HUDEP-2 (cell line): ENCODE data around the gene STOML2.

ENCODE experiments used
- DNase-seq, 76 experiments: peaks; one replicate each; lab custom pipeline; 2025; ENCODE audit not compliant: unreplicated experiment in 76 of 76; lab: John Stamatoyannopoulos, UW

The STOML2 gene

DNA sequence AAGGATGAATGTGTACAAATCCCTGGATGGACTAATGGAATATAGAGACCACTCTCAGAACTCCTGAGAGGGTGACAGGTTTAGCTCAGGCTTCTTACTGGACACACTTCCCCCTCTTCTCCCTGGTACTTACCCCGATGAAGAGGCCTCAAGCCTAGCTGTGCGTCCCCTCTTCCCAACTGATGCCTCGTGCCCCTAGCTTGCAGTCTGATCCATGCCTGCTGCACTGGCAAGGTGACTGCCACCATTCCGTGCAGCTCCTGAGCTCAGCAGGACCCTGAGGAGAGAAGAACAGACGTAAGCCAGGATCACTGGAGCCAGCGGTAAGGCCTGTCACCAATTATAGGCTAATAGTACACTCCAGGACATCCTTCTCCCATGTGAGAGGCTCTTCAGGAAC, 5.5 kb upstream of the STOML2 start:
- no peak for DNase-seq

DNA sequence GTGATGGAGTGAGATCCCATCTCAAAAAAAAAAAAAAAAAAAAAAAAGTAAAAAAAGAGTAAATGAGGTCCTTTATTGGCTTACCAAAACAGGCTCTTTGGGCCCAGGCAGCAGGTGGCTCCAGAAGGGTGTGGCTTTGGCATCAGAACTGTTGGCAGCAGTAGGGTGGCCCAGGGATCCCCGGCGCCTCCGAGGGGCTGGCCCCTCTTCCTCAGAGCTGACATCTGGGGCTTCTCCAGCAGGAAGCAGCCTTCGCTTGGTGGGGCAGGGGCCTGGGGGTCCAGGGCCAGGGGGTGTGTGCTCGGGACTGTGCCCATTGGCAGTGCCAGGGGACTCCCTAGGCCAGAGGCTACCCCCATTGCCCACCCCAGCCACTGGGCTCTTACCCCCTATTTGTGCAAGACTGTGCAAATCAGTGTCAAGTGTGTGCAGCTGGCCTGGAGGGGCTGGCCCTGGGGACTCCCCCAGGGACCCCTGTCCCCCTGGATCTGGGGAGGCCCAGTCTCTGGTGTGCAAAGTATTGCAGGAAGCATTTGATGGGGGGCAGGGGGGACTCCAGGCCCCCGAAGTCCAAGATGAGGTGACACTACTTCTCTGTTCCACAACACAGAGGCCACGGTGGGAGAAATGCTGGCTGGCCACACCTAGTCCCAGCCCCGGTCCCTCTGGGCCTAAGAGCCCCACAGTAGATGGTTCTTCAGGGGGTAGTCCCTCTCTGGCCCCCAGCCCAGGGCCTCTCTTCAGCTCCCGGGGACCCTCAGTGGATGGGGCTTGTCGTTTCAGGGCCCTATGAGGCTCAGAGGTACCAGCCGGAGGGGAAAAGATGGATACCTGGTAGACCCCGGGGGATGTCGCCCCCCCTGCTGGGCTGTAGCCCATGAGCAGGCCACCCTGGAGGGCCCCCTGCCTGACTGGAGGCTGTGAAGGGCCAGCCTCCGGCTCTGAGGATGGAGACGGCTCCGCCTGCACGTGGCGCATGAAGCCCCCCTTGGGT, 4.7 kb upstream of the STOML2 start:
- peak in 3 of 76 experiments; percentile 3 to 15 (median 13) for DNase-seq

DNA sequence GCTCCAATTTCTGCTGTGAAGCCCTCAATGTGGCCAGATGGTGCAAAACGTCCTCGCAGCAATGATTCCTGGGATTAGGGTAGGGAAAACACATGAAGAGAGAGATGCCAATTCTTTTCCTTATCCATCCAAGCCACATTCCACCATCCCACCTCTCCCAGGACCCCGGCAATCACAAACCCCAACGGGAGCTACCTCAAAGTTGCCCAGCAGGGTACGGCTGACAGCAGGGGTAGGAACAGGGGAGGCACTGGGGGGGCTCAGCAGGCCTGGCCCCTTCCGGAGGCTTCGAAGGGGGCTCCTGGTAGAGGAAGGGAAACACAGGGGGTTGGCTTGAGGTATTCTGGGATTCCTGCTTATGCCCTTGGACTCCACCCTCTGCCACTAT, 3.4 kb upstream of the STOML2 start:
- no peak for DNase-seq

DNA sequence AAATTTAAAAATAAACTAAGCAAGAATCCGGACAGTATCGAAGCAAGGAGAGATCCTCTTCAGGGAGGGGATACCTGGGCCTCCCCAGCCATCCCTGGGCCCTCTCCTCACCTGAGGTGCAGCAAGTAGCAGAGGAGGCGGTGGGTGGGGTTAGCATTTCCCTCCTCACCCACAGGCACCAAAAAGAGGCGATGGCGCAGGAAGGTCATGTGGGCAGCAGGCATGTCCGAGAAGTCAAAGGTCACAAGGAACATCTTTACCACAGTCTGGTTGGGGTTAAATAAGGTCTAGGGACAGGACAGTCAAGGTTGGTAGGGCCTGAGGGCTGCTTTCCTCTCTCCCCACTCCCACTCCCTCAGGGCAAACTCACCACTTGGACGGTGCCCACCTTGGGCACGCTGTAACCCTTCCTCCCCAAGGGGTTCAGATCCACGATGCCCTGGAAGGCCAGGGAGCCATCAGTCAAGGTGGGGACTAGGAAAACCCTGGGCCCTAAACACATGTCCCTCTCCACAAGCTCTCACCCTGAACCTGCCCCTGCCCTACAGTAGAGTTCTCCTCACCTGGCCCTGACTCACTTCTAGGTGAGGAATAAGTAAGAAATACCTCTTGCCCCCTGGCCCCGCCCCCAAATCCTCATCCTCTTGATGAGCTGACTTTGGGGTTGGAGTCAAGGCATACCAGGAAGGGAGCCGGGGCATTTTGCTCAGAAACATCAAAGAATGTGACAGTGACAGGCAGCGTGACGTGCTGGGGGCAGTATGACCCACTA, 2.8 kb upstream of the STOML2 start:
- no peak for DNase-seq

DNA sequence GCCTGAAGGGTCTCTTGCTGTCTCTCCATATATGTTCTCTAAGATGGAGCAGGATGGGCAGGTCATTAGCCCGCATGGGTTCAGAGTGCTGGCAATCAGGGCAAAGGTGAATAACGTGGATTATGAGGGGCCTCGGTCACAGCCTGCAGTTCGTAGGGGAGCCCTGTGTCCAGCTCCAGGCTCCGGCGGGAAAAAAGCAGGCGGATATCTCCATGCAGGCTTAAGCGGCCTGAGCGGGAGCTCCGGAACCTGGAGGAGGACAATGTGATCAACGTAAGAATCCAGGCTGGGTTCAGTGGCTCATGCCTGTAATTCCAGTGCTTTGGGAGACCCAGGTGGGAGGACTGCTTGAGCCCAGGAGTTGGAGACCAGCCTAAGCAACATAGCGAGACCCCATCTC, 2.2 kb upstream of the STOML2 start:
- DNase-seq: no peak

DNA sequence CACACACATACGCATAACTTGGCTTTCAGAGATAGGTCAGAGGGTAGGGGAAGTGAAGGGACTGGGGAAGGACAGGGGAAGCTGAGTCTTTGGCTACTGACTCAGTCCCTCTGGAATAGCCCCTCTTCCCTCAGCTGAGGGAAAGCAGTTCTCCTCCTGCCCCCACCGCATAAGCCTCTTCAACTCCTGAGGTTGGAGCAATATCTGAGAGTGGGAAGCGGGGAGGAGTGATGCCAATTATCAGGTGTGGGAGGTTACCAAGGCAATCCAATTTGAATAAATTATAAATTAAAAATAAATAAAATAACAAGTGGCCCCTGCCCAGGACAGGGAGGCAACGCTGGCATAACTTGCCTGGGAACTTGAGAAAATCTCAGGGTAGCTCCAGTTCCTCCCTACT, 1.7 kb upstream of the STOML2 start:
- DNase-seq: no peak

DNA sequence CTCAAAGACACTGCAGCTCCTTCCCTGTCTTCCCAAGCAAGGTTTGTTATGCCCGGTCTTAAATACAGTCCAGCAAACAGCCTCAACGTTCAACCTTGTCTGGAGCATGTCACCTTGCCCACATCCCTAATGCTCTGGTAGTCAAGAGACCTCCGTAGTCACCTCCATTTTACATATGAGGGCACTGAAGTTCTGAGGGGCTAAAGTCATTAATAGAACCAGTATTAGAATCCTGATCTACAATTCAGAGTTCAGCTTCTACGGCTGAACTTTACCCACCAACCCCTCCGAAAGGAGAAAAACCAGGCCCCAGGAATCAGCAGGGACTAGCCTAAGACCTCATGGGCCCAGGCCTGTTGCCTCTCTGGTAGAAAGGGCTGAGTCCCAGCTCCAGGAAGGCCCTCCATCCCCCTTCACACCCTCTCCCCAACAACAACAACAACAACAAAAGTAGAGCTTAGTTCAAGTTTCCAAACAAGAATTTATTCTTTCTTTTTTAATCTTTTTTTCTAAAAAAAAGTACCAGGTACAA, 795 bp upstream of the STOML2 start:
- DNase-seq: no peak

DNA sequence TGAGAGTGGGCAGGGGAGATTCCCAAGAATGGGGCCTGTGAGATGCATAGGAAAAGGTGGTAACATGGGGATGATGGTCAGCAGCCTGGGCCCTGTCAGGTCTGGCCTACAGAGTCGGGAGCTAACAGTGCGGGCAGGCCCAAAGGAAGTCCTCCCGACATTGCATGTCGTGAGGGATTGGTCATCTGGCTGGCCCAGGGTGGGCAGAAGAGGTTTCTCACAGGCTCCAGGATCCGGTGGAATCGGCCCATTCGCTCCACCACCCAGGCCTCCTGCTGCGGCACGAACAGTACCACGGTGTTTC, 514 bp downstream of the STOML2 start:
- DNase-seq: peak in 2 of 76 experiments; percentile 6 to 11

DNA sequence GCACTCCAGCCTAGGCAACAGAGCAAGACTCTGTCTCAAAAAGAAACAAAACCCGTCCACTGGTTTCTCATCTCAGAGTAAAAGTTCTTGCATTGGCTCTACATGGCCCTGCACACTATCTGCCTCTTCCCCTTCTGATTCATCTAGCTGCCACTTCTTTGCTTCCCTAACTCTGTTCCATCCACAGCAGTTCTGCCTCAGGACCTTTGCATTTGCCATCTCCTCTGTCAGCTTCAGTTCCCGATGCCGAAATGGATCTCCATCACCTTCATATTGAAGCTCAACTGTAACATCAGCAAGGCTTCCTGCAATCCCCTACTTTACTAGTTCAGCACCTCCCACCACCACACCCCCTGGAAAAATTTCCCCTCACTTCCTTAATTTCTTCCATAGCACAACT, 5.4 kb downstream of the STOML2 start:
- no peak for DNase-seq

DNA sequence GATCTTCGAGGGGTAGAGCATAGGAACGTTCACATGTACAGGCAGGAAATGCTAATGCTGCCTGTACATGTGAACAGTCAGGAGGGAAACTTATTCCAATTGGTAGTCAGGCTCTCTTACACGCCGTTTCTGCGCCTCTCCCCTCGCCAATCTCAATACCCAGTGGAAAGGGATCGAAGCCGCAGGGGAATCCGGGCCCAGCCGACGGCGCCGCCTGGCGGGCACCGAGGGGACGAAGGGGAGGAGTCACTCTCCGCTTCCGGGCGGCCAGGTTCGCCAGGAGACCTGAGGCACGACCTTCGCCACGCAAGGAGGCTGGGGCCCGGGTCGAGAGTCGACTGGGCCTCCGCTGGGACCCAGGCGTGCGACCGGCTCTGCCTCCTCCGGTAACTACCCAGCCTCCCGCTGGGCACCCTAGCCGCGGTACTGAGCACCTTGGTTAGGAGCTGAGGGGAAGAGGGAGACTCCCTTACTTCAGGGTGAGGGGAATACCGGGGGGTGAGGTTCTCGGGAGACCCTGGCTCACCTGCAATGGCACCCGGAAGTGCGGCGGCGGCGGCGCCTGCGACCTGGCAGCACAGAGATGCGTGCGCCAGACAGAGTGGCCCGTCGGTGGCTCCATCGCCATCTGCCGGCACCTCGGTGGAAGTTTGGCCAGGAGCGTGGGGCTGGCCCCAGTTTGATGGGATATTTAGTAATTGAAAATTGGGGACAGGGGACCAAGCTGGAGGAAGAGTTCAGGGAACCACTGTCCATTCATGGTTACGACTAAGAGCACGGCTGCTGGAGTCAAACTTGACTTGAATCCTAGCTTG, 6.7 kb downstream of the STOML2 start, which contains the start of gene PIGO:
PIGO (minus strand) TSS at position 557 of the 815 bp plus-strand sequence. CDS start 1,026 bp downstream, outside the sequence.
- DNase-seq: peak in 74 of 76 experiments; percentile 29 to 88 (median 77)

DNA sequence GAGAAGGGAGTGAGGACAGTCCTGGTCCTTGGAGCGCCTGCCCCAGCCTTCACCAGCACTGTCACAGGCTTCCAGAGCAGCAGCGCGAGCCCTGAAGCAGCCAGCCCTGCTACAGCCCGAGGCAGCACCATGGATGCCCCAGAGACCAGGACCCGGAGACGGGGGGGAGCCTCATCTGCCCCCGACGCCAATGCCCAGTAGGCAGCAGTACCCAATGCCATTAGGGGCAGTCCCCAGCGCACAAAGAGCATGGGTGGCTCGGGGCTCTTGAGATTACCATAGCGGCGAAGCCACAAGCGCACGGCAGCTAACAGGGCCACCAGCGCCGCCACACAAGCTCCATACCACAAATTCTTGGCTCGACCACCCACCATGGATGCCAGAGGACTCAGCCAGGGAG, 11.4 kb downstream of the STOML2 start:
- DNase-seq: no peak

DNA sequence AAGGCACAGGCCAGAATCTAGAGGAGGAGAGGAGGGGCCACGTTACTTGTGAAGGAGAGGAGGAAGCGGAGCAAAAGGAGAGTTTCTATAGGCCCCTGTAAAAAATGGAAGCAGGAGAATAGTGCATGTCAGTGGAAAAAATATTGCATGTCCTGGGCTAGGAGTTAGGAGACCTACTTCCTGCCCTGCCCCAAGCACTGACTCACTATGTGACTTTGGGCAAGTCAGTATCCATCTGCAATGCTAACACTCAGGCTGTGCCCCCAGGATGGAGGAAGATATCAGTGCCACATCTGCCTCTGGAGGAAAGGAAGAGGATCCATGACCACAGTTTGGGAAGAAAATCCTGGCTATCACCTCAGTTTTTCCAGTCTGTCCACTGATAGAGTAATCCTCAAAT, 13.5 kb downstream of the STOML2 start:
- no peak for DNase-seq

DNA sequence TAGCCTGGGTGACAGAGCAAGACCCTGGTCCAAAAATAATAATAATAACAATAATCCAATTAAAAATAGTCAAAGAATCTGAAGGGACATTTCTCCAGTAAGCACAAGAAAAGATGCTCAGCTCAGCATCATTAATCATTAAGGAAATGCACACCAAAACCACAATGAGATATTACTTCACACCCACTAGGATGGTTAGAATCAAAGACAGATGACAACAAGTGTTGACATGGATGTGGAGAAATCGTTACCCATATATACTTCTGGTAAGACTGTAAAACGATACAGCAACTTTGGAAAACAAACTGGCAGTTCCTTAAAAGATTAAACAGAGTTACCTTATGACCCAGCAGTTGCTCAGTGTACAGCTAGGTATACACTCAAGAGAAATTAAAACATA, 17.9 kb downstream of the STOML2 start:
- DNase-seq: no peak

DNA sequence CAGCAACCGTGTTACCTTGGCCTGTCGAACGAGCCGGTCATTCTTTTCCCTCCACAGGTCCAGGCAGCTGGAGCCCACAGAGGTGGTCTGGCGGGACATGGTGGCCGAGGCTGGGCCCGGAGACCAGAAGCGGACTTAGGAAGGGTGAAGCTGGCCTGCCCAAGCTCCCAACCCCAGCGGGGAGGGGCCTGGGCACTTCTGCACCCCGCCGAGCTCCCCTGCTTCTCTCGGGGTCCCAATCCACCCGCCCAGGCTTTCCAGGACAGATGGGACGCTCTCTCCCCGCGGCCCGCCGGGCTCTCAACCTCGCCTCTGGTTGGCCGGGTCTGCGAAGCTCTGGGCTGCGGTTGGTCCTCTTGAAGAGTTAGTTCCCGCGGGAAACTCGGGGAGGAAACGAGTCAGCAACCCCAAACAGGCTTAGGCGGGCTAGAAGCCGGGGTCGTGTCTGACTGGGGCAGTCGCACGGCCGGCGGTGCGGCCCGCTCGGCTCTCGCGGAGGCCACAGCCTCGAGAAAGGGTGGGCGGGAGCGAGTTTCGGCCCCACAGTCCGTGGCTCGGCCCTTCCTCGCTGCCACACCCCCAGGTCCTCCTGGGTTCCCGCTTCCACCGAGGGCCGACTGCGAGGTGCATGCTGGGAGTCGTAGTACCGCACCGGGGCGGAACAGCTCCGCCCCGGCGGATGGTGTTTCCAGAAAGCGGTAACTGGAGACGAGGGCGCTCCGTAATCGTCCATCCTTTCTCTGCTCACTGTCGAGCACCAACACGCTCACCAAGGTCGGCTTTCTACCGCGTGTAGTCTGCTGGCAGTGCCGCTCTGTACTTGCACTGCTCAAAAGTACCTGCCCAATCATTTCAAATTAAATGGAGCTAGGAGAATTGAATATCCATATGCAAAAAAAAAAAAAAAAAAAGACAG, 23.2 kb downstream of the STOML2 start, which contains the start of gene FANCG:
FANCG (minus strand) TSS at position 517 of the 916 bp plus-strand sequence; CDS start at position 99, 418 bp downstream.
- peak in 74 of 76 experiments; percentile 19 to 89 (median 79) for DNase-seq

DNA sequence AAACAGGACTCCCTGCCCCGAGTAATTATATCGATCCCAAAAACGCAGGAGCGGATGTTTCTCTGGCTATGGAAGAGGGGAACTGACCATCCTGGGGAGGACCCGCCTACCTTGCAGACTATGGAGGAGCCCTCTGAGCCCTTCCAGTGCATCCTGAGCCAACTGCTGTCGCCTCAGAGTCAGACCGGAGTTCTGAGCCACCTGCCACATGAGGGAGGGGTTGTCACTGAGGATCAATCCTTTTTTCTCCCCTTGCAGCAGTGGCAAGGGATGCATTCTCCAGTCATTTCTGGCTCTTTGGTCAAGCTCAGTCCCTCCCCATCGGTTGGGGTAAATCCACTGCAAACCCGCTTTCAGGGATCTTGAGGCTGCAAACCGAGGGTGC, 23.9 kb downstream of the STOML2 start:
- DNase-seq: peak in 1 of 76 experiments; percentile 7

DNA sequence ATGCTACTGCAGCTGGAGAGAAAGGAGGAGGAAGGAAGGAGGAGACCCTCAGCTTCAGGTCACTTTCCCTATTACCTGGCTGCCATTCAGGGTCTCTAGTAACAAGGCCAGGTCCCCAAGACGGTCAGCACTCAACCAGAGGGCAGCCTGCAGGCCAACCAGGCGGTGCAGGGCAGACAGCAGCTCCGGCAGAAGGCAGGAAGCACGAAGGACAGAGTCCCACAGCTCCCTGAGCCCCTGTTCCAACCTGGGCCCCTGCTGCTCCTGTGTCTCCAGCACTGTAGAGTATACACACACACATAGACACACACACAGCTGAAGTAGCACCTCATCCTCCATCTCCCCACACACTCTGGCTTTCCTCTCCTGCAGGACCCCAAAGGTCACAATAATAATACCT, 24.9 kb downstream of the STOML2 start:
- no peak for DNase-seq

DNA sequence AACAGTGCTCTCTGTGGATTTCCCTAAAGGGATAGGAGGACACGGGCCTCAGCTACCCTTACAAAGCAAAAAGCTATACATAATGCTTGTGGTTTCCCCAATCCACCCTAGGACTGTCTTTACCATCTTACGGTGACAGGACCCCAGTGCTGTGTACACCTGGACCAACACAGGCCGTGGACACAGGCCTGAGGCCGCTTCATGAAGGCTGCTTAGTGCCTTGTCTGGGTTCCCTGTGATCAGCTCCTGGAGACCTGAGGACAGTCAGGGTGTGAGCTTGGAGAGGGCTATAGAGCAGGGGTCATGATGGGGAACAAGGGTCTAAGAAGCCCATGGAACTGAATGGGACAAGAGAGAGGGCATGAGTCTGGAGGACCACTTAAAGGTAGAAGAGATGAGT, 26.1 kb downstream of the STOML2 start:
- DNase-seq: no peak

DNA sequence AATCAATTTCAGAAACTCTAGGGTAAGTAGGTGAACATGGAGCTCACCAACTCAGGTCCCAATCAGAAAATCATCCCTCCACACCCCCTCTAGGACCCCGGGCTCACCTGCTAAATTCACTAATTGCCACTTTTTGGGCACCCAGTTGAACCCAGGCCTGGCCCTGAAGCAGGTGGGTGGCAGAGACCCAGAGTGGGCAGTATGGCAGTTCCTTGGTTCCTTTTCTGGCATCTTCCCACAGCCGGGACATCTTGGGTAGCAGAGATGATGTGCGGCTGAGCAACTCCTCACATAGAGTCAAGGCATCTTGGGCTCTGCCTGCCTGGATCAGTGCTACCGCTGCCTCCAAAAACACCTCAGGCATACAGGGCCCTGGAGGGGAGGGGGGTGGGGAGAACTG, 27.6 kb downstream of the STOML2 start:
- DNase-seq: no peak

DNA sequence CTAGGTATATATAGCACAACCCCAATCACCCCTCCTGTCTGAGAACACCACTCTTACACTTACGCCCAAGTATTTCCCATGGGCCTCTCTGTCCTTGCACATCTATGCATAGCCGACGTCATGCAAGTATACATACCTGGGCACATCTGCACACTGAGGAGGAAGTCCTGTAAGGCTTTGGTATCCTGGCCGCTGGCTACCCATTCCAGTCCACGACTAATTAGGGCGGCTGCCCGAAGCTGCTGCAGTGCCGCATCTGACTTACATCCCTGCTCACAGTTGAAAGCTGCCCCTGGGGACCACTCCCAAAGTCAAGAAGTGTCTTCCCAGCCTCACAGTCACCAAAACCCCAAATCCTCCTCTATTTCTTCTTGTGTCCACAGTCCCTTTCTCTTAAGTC, 28.1 kb downstream of the STOML2 start:
- DNase-seq: no peak
